D341Med (cell line): ENCODE data around the gene OBSCN.
"Not testable (repeated sequence)": the region's sequence is repeated elsewhere in the genome, so short reads cannot be mapped to it uniquely, and the experiment has no call there.

Source experiments
- DNase-seq: peaks from one replicate; pipeline ENCODE4 v3.0.0; 2012; ENCODE audit warnings: low spot score

OBSCN gene

GRCh38 chr1:228170666-228171065 is 37.2 kb upstream of the OBSCN start:
- no peak for DNase-seq

- DNase-seq, result no peak
These were observed 36.5 kb upstream of the OBSCN start for GRCh38 chr1:228171221-228171891.

DNA sequence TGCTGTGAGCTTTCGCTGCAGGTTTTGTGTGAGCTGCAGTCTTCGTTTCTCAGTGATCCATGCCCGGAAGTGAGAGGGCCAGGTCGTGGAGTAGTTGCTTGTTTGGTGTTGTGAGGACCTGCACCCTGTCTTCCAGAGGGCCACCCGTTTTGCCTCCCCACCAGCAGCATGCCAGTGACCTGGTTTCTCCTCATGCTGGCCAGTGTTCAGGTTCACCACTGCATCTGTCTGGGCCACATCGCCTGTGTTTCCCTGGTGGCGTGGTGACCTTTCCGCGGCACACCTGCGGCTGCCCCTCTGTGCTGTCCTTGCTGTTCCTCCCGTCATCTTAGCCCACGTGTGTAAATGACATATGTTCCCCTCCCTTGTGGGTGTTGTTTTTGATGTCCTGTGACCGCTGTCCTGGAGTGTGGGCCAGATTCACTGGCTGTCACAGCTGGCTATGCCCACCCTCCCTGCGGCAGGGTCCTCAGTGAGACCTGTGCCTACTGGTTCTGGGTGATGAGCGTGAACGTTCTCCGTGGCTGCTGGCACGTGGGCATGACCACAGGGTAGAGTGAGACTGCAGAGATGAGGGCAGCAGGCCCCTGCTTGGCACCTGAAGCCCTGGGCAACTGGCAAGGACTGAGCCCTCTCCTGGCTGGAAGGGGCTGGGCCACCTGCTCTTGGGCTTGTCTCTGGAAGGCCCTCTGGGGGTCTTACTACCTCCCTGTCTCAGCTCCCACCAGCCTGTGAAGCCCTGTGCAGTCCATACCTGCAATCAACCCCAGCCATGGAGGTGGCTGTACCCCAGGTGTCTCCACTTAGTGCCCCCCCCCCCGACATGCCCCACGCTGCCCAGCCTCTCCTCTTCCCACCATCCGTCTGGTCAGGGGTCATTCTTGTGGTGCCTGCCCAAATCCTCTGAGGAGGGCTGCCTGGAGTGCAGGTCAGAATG is 35.0 kb upstream of the OBSCN start:
- DNase-seq, result no peak

GRCh38 chr1:228173528-228174481 is 34.0 kb upstream of the OBSCN start:
- not testable (repeated sequence) for DNase-seq

DNA sequence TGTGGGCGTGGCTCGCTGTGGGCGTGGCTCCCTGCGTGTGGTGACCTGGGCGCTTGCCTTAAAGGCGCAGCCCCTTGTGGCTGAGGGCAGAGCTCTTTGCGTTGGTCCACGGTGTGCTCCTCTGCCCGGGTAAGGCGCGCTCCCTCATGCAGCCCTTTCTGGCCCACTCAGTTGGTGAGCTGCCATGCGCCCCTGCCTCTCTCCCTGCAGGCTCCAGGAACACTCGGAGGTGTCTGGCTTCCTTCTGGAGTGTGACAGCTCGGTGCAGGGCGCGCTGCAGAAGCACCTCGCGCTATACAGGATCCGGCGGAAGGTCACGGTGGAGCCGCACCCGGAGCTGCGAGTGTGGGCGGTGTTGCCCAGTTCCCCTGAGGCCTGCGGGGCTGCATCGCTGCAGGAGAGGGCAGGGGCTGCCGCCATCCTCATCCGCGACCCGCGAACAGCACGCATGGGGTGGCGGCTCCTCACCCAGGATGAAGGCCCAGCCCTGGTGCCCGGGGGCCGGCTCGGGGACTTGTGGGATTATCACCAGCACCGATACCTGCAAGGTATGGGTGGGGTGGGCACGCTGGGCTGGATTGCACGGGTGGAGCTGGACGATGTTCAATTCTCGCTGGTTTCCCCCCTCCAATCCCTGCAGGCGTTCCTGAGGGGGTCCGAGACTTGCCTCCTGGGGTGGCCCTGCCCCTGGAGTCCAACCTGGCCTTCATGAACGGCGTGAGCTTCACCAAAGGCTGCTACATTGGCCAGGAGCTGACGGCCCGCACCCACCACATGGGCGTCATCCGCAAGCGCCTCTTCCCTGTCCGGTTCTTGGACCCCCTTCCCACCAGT is 33.1 kb upstream of the OBSCN start:
- no peak for DNase-seq

DNA sequence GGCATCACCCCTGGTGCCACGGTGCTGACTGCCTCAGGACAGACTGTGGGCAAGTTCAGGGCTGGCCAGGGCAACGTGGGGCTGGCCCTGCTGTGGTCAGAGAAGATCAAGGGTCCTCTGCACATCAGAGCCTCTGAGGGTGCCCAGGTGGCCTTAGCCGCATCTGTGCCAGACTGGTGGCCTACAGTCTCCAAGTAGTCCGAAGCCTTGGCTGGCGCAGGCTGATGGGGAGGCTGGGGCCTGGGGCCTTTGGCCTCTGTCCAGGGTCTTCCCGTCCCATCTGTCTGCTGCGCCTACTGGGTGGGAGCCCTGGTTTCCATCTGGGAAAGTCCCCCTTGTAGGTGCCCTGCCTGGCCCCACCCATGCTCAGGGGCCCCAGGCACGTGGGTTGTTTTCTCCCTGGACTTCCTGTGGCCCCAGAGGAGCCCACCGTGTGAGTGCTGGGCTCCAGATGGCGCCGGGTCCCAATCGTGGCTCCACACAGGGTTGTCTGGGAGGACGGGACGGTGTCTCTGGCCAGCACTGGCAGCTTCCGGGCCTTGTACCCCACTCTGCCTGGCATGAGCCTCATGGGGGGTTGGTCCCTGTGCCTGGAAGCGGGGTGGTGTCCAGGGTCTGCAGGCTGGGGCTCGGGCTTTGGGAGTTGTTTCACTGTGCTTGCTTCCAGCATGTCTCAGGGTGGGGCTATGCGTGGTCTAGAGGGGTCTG is 32.4 kb upstream of the OBSCN start:
- no peak for DNase-seq

- DNase-seq, result no peak
These were observed 31.8 kb upstream of the OBSCN start for GRCh38 chr1:228176024-228176395.

DNA sequence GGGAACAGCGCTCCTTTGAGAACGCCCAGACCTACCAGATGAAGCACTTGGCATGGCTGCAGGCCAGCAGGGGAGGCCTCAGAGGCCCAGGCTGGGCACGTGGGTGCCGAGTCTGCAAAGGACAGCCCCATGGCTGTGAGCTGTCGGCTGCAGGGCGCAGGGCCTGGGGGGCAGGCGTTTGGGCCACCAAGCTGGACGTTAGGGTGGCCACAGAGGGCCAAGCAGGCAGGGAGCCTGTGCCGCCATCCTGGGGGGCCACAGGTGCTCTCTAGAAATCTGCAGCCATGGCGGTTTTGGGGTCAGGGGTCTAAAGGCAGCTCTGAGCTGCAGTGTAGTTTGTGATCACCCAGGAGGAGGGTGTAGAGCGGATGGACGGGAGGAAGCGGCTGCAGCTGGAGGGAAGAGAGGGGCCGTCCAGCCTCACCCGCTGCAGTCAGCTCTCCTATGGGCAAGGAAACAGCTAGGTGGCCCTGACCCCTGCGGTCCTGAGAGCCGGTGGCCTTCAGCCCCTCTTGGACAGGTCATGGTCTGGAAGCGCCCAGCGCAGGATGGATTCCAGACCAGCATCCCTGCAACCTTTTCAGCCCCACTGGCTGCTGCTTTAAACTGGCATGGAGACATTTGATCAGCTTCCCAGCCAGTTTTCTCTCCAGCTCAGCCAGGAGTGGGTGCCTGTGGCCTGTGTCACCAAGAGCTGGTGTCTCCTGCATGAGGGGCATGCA is 31.2 kb upstream of the OBSCN start:
- no peak for DNase-seq

DNA sequence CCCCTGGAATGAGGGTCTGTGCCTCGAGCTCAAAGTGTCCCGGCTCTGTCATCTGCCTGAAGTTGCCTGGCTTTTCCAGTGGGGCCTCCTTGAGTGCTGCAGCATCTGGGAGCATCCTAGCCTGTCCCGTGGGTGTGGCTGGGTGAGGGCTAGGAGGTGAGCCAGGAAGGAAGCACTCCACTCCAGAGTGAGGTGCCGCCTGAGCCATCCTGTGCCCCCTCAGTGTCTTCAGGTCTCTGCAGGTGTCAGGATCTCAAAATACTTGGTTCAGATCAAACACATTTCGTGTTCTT is 30.7 kb upstream of the OBSCN start:
- DNase-seq, result no peak

DNA sequence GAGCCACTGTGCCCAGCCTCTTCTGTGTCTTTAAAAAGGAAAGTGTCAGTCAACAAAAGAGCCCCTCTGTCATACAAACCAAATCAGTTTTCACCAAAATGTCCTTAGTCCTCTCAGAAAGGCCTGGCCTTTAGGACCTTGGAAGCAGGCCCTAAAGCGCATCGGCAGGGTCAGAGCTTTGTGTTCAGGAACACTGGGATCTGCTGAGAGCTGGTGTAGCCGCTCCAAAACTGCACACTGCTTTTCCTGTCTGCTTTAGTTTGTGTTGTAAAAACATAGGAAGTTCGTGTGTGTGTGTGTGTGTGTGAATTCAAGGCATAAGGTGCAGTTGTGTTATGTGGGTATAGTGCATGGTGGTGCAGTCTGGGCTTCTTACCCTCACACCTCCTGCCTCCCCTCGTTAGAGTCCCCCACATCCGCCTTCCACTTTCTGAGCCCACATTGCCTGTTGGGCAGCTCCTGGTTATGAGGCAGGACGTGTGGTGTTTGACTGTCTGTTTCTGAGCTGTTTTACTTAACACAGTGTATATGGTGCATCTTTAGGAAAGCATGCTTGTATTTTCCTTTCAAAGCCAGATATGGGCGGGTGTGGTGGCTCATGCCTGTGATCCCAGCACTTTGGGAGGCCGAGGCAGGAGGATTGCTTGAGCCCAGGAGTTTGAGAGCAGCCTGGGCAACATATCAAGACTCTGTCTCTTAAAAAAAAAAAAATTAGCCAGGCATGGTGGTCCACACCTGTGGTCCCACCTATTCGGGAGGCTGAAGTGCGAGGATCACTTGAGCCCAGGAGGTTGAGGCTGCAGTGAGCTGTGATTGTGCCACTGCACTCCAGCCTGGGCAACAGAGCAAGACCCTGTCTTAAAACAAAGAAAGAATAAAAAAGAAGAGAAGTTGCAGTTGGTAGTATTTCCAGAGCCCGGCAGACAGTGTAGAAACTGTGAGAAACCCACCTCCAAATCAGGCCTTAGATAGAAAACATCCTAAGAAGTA is 29.8 kb upstream of the OBSCN start:
- DNase-seq, result no peak

DNA sequence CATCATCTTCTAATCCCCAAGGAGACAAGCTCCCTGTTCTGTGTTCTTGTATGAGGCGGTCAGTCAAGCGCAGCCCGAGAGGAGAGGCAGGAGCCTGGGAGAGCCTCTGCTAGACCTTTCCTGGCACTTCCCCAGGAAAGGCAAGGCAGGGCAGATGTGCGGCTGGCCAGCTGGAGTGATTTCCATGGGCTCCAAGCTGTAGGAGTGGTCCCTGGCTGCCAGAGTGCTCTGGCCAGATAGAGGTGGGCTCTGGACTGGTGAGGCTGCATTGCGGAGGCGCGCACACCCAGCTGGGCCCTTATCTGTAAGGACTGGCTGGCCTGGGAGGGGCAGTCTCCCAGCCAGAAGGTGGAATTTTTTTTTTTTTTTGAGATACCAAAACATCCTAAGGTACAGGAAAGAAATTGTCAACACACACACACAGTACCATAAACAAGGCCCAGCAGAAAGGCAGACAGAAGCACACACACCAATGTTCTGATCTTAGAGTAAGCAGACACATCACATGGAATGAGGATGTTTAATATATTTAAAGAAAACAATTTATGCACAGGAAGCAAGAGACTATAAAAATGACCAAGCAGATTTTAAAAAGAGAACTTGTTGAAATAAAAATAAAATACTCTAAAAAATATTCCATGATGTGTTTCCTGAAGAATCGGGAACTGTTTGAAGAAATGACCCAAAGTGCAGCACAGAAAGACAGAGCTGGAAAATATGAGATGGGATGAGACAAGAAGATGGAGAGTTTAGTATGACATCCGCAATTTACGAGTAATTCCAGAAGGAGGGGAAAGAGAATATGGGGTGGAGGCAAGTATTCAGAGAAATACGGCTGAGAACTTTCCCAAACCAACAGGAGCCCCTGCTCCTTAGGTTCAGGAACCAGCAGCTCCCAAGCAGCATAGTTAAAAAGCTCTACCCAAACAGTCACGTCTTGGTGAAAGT is 28.8 kb upstream of the OBSCN start:
- DNase-seq, result peak; percentile 12

DNA sequence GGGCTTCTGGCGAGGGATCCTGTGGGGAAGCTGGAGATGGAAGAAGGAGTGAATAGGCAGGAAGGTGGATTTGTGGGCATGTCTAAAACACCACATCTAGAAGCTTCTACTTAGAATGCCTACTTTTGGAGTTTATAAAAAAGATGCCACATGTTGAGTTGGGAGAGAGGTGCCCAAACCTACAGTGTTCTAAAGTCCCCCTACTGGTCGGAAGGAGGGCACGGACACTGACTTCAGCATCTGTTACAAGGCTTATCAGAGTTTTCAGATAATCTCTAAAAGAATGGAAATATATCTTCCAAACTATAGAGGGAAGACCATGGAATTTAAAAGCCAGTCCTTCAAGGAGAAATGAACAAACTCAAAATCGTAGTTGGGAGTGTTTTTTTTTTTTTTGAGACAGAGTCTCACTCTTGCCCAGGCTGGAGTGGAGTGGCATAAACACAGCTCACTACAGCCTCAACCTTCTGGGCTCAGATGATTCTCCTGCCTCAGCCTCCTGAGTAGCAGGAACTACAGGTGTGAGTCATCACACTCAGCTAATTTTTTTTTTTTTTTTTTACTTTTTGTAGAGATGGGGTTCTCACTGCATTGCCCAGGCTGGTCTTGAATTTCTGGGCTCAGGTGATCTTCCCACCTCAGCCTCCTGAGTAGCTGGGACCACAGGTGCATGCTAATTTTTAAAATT is 27.4 kb upstream of the OBSCN start:
- peak; percentile 41 for DNase-seq

DNA sequence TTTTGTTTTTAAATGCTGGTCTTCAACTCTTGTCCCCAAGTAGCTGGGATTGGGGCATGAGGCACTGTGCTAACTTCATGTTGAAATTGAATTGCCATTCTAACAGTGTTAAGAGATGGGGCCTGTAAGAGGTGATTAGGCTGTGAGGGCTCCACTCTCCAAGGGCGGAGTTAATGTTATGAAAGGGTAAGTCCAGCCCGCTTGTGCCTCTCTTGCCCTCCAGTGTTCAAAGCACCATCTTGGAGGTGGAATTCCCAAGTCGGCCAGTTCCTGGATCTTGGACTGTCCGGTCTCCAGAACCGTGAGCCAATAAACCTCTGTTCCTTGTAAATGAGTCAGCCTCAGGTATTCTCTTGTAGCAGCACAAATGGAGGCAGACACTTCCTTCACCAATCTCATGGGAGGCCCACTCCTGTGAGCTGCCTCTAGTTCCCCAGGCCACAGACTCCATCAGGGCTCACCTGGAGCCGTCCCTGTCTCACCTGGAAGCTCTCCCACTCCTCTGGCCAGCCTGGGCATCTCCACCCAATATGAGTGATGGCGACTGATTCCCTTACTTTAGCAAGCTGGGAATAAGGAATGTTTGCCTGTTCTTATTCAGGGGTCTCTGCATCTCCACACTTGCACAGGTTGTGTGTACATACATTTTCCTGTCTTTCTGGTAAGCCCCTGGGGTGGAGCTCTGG is 26.7 kb upstream of the OBSCN start:
- peak; percentile 16 for DNase-seq

DNA sequence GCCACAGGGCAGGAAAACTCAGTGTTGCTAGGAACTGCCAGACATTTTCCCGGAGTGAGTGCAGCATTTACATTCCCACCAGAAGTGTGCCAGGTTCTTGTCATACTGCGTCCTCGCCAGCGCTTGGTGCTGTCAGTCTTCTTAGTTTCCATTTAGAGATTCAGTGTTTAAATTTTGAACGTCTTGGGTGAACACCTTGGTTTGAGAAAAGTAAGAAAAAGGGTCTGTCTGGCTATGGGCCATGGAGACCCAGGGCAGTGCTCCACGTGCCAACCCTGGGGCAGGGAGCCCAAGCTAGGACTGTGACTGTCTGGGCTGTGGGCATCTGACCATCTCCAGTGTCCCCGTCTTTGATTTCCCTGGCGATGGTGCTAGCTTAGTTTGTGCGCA is 26.2 kb upstream of the OBSCN start:
- DNase-seq, result peak; percentile 17

GRCh38 chr1:228182296-228183030 is 25.4 kb upstream of the OBSCN start:
- DNase-seq, result peak; percentile 26

GRCh38 chr1:228184152-228184551 is 23.7 kb upstream of the OBSCN start:
- peak; percentile 29 for DNase-seq
